GM12878 (cell line): Measurements from ENCODE around the gene RIIAD1. TPM values are rescaled to one million over a fixed set of nuclear protein-coding genes. Genes with fewer than 3 reads are reported as not detected.

Source experiments
- ATAC-seq: fragments of 200-7000 bp; cut with Tn5 transposase; 3 replicates; pipeline ENCODE4 v1.9.1; 2020; ENCODE audit warnings: mild to moderate bottlenecking, moderate library complexity
- BruUV-seq: library from RNA; stranded (reverse); fragments of 400-500 nt; replicated peaks from 2 replicates; lab custom pipeline; 2021; lab: Mats Ljungman, UMichigan
- CTCF ChIA-PET: fragments of 300-600 bp; sonication (Branson Sonifier 250); formaldehyde crosslinking; extraction: SDS; loops from one replicate; lab custom pipeline; 2021; ENCODE audit warnings: inconsistent platforms; lab: Yijun Ruan, JAX
- POLR2A ChIA-PET: fragments of 350-600 bp; formaldehyde crosslinking; extraction: SDS; loops from one replicate; lab custom pipeline; 2021; ENCODE audit warnings: inconsistent platforms; lab: Charles Lee
- RAD21 ChIA-PET: fragments of 300-600 bp; sonication (Branson Sonifier 250); formaldehyde crosslinking; loops from one replicate; lab custom pipeline; 2023; ENCODE audit warnings: antibody characterized with exemption; ENCODE audit not compliant: unreplicated experiment; lab: Charles Lee
- SMC1A ChIA-PET: fragments of 300-600 bp; sonication (Branson Sonifier 250); formaldehyde crosslinking; loops from one replicate; lab custom pipeline; 2023; ENCODE audit not compliant: unreplicated experiment, uncharacterized antibody; lab: Charles Lee
- DNase-seq: peaks from one replicate; pipeline ENCODE4 v3.0.0-alpha.2; 2011; ENCODE audit warnings: low read depth, low spot score
- FAIRE-seq: peaks from 3 replicates; lab custom pipeline; 2011; peaks lifted over from hg19 to GRCh38; lab: Jason Lieb, UNC
- H2AFZ ChIP-seq: 2 replicates; pipeline ENCODE4 v1.6.0; 2011; ENCODE audit warnings: low read depth, low read length, control low read depth; ENCODE audit not compliant: control insufficient read depth
- H3K27ac ChIP-seq: 2 replicates; pipeline ENCODE4 v1.5.1; 2011; ENCODE audit warnings: control low read depth; ENCODE audit not compliant: control insufficient read depth, insufficient read depth
- H3K27me3 ChIP-seq, 2 experiments: replicated peaks in 1 of 2; 2 replicates each; pipeline versions ENCODE4 v1.6.0 to v1.6.1; 2011; ENCODE audit warnings: low read length in 1 of 2; ENCODE audit not compliant: control insufficient read depth in 2 of 2, insufficient read depth in 2 of 2
- H3K36me3 ChIP-seq, 2 experiments: 2 replicates each; pipeline ENCODE4 v1.5.1; 2011; ENCODE audit warnings: low read length in 1 of 2; ENCODE audit not compliant: control insufficient read depth in 2 of 2, insufficient read depth in 2 of 2
- H3K4me1 ChIP-seq: 2 replicates; pipeline ENCODE4 v1.6.1; 2011; ENCODE audit warnings: mild to moderate bottlenecking, low read length, moderate library complexity, mixed read lengths; ENCODE audit not compliant: control insufficient read depth, insufficient read depth
- H3K4me2 ChIP-seq: 2 replicates; pipeline ENCODE4 v1.6.0; 2011; ENCODE audit warnings: control low read depth; ENCODE audit not compliant: control insufficient read depth, insufficient read depth
- H3K4me3 ChIP-seq: fragments of 200-600 bp; sonication (generic); 2 replicates; pipeline ENCODE4 v1.5.1; 2016
- H3K79me2 ChIP-seq: 2 replicates; pipeline ENCODE4 v1.6.0; 2011; ENCODE audit warnings: low read length; ENCODE audit not compliant: control insufficient read depth, insufficient read depth
- H3K9ac ChIP-seq: 2 replicates; pipeline ENCODE4 v1.8.0; 2011; ENCODE audit warnings: low read length, control low read depth, mixed read lengths; ENCODE audit not compliant: control insufficient read depth, insufficient read depth
- H3K9me3 ChIP-seq: replicated peaks from 3 replicates; pipeline ENCODE4 v1.5.1; 2011; ENCODE audit warnings: mild to moderate bottlenecking, low read length; ENCODE audit not compliant: control insufficient read depth, insufficient read depth
- H4K20me1 ChIP-seq: 2 replicates; pipeline ENCODE4 v1.6.0; 2011; ENCODE audit not compliant: control insufficient read depth, insufficient read depth
- ATF7 ChIP-seq: fragments of 450-650 bp; IDR thresholded peaks from 2 replicates; pipeline ENCODE4 v1.6.1; 2016; ENCODE audit warnings: low read depth, mild to moderate bottlenecking
- CBFB ChIP-seq: IDR thresholded peaks from 2 replicates; pipeline ENCODE4 v1.6.1; 2016; ENCODE audit warnings: antibody characterized with exemption, low read depth
- SUPT20H ChIP-seq: IDR thresholded peaks from 2 replicates; pipeline ENCODE4 v1.6.1; 2011; ENCODE audit warnings: low read depth, mild to moderate bottlenecking, low read length, moderate library complexity, borderline replicate concordance; ENCODE audit not compliant: control insufficient read depth
- WGBS: methylation state at CpG from one replicate; pipeline ENCODE4 v1.1.6; 2016; ENCODE audit warnings: low lambda C conversion rate; ENCODE audit not compliant: insufficient replicate concordance, insufficient coverage; ENCODE audit errors: missing lambda C conversion rate; 5-methylcytosine and 5-hydroxymethylcytosine counted together
- in situ Hi-C: fragments of 300-500 bp; cut with MboI; formaldehyde crosslinking; loops from 9 replicates; pipeline ENCODE4 v1.14.3; 2018; ENCODE audit warnings: mixed read lengths
- intact Hi-C: fragments of 100-400 bp; cut with micrococcal nuclease; formaldehyde crosslinking; loops from one replicate; pipeline ENCODE4 v1.14.2; 2022; ENCODE audit not compliant: unreplicated experiment
- polyA plus RNA-seq, 11 experiments: library from polyadenylated mRNA; depleted of rRNA in 4 of 11; unstranded in 6 of 11; stranded (reverse) in 5 of 11; fragments of >200 nt; fragmentation: Nextera tagmentation in 4 of 11; fragmentation: Illumina TruSeq in 1 of 11; extraction: Ambion mirVana in 4 of 11; extraction: Trizol in 1 of 11; gene quantifications; 1 replicate in 1 of 11; 2 replicates in 10 of 11; pipeline versions ENCODE4 v1.2.1 to v1.2.3, GENCODE V29; 2011 to 2016; ENCODE audit warnings: inconsistent platforms in 2 of 11, missing spikeins in 2 of 11, low read depth in 1 of 11
- total RNA-seq, 4 experiments: library from RNA; depleted of rRNA in 3 of 4; stranded (reverse); fragments of >200 nt in 3 of 4; fragmentation: Illumina TruSeq in 1 of 4; extraction: Trizol in 1 of 4; gene quantifications; 2 replicates each; pipeline versions ENCODE4 v1.2.1 to v1.2.3, GENCODE V29; 2013 to 2021
- TF ChIP-seq, protein P1 (sequence below): IDR thresholded peaks from 2 replicates; pipeline ENCODE4 v1.6.1; 2012; ENCODE audit warnings: low read depth, low read length, improper control_type of control experiment

Gene RIIAD1
- total and polyA plus RNA-seq, 10 of the 15 experiments (the other 5 are each of a cell fraction or from before 2014, with no cell fraction given) = not detected

DNA sequence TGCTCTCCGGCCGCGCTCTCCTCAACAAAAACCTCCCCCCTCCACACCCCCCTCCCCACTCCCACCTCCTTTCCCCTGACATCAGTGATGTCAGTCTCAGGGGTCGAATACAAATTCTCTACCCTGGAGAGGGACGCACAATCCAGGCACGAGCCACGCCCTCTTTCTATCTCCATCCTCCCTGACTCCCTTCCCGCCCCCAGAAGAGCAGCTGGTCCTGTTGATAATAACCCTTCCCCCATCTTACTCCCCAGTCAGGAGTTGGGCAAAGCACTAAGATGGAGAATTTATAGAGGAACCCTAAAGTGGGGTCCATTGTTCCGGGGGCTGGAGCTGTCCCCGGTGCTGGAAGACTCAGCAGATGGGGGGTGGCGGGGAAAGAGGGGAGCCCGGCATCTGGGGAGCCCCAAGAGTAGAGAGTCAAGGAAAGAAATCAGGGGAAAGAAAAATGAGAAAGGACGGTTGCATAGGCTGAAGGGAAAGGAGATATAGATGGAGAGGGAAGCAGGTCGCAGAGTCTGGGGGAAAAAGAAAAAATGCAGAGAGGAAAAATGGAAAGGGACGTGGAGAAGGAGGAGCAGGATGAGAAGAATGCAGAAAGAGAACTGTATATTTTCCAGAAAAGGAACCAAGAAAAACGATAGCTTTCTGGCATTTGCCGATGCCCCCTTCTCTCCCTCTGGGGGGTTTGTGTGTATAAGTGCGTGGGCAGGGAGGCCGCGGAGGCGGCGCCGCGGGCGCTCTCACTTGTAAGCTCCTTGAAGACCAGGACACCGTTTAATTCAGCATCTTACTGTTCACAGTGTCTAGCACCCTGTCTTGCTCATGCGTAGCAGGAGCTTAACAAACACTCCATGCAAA, 4.3 kb upstream of the RIIAD1 start, which contains the start of gene CELF3 (continued):
- TF ChIP-seq, protein P1, sequence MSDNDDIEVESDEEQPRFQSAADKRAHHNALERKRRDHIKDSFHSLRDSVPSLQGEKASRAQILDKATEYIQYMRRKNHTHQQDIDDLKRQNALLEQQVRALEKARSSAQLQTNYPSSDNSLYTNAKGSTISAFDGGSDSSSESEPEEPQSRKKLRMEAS = no peak
- TF ChIP-seq SUPT20H = 0 out of 2 replicates have a peak, but pooled peaks have one; percentile 40

- H4K20me1 ChIP-seq = no peaks in the 10 kb centered on the region
- TF ChIP-seq ATF7 = no peak
- no peak for TF ChIP-seq CBFB
- intact Hi-C loops (loop anchor here (10.0 kb wide), 1 partner anchor 117 kb away; the partner anchor contains the start of genes C2CD4D and RORC), in situ Hi-C loops (no loop called here)
- no peak overlapping the region for H3K27ac ChIP-seq
- peaks cover 6 to 9% of the 10 kb centered on the region in 2 experiments for H3K27me3 ChIP-seq
- ATAC-seq = no peak
- no peak for FAIRE-seq
- ChIA-PET CTCF (no interaction called here), RAD21 (no interaction called here), SMC1A (no interaction called here), POLR2A (no interaction called here)
- H3K79me2 ChIP-seq = no peaks in the 10 kb centered on the region
- H3K4me1 ChIP-seq = peaks cover 16% of the 10 kb centered on the region
- H3K9ac ChIP-seq = no peak overlapping the region
- no peaks in the 10 kb centered on the region for H3K36me3 ChIP-seq
- no peaks in the 10 kb centered on the region for H3K9me3 ChIP-seq
- no peak overlapping the region for H3K4me2 ChIP-seq
- 15% methylated on average over 4 of the region's 4 CpGs for WGBS
- BruUV-seq = no TSS peak
- H3K4me3 ChIP-seq = no peak overlapping the region
- H2AFZ ChIP-seq = no peak overlapping the region
- no peak for DNase-seq
These were observed 3.3 kb upstream of the RIIAD1 start for GRCh38 chr1:151718011-151718431.
